SK-N-SH treated with all-trans-retinoic acid at 6 μM for 48 hours (cell line): ENCODE data around the gene FGF11.

Experiments used
- ATAC-seq: fragments of 200-7000 bp; cut with Tn5 transposase; 3 replicates; pipeline ENCODE4 v1.9.1; 2020; ENCODE audit warnings: mild to moderate bottlenecking, moderate library complexity
- BACH2 ChIP-seq: fragments of 250-450 bp; sonication (Bioruptor Pico); IDR thresholded peaks from 2 replicates; pipeline ENCODE4 v1.9.0; 2021; ENCODE audit warnings: mild to moderate bottlenecking, borderline replicate concordance
- CSDC2 ChIP-seq: fragments of 250-450 bp; sonication (Bioruptor Pico); IDR thresholded peaks from 2 replicates; pipeline ENCODE4 v1.5.0; 2020; ENCODE audit warnings: mild to moderate bottlenecking, moderate library complexity
- ISL1 ChIP-seq: fragments of 250-450 bp; sonication (Bioruptor Pico); IDR thresholded peaks from 2 replicates; pipeline ENCODE4 v2.1.2; 2022; ENCODE audit warnings: mild to moderate bottlenecking, moderate library complexity
- OSR1 ChIP-seq: fragments of 250-450 bp; sonication (Bioruptor Pico); IDR thresholded peaks from 2 replicates; pipeline ENCODE4 v1.8.0; 2022; ENCODE audit warnings: moderate library complexity, mild to moderate bottlenecking, inconsistent platforms
- PPARA ChIP-seq: fragments of 250-450 bp; sonication (Bioruptor Pico); IDR thresholded peaks from 2 replicates; pipeline ENCODE4 v1.5.0; 2020; ENCODE audit warnings: mild to moderate bottlenecking, borderline replicate concordance
- RARB ChIP-seq: fragments of 250-450 bp; sonication (Bioruptor Pico); IDR thresholded peaks from 2 replicates; pipeline ENCODE4 v1.8.0; 2021; ENCODE audit warnings: mild to moderate bottlenecking, moderate library complexity
- TCF4 ChIP-seq: fragments of 250-450 bp; sonication (Bioruptor Pico); IDR thresholded peaks from 2 replicates; pipeline ENCODE4 v1.8.0; 2021; ENCODE audit warnings: mild to moderate bottlenecking, moderate library complexity, borderline replicate concordance
- TOX ChIP-seq: fragments of 250-450 bp; sonication (Bioruptor Pico); IDR thresholded peaks from 2 replicates; pipeline ENCODE4 v1.8.0; 2021; ENCODE audit warnings: mild to moderate bottlenecking, moderate library complexity, borderline replicate concordance
- ZC3H10 ChIP-seq: fragments of 250-450 bp; sonication (Bioruptor Pico); IDR thresholded peaks from 2 replicates; pipeline ENCODE4 v1.5.1; 2021; ENCODE audit warnings: mild to moderate bottlenecking, moderate library complexity
- ZFP3 ChIP-seq: fragments of 250-450 bp; sonication (Bioruptor Pico); IDR thresholded peaks from 2 replicates; pipeline ENCODE4 v1.5.0; 2020; ENCODE audit warnings: mild to moderate bottlenecking, moderate library complexity
- ZFP30 ChIP-seq: fragments of 450-650 bp; formaldehyde crosslinking; IDR thresholded peaks from 2 replicates; pipeline ENCODE4 v1.5.0; 2022; ENCODE audit warnings: mild to moderate bottlenecking, moderate library complexity
- ZNF70 ChIP-seq: fragments of 450-650 bp; formaldehyde crosslinking; IDR thresholded peaks from 2 replicates; pipeline ENCODE4 v1.5.0; 2020; ENCODE audit warnings: mild to moderate bottlenecking, moderate library complexity
- ZNF8 ChIP-seq: fragments of 450-650 bp; formaldehyde crosslinking; IDR thresholded peaks from 2 replicates; pipeline ENCODE4 v1.5.0; 2020; ENCODE audit warnings: mild to moderate bottlenecking, moderate library complexity
- TF ChIP-seq, protein P1 (sequence below): fragments of 250-450 bp; sonication (Bioruptor Pico); IDR thresholded peaks from 2 replicates; pipeline ENCODE4 v1.8.0; 2021; ENCODE audit warnings: low read depth, mild to moderate bottlenecking, moderate library complexity, borderline replicate concordance
- TF ChIP-seq, protein P2 (sequence below): fragments of 250-450 bp; sonication (Bioruptor Pico); IDR thresholded peaks from 2 replicates; pipeline ENCODE4 v1.5.0; 2020; ENCODE audit warnings: mild to moderate bottlenecking, moderate library complexity
- TF ChIP-seq, protein P3 (sequence below): fragments of 250-450 bp; sonication (Bioruptor Pico); IDR thresholded peaks from 2 replicates; pipeline ENCODE4 v1.8.0; 2020; ENCODE audit warnings: mild to moderate bottlenecking, moderate library complexity, borderline replicate concordance

Gene FGF11

DNA sequence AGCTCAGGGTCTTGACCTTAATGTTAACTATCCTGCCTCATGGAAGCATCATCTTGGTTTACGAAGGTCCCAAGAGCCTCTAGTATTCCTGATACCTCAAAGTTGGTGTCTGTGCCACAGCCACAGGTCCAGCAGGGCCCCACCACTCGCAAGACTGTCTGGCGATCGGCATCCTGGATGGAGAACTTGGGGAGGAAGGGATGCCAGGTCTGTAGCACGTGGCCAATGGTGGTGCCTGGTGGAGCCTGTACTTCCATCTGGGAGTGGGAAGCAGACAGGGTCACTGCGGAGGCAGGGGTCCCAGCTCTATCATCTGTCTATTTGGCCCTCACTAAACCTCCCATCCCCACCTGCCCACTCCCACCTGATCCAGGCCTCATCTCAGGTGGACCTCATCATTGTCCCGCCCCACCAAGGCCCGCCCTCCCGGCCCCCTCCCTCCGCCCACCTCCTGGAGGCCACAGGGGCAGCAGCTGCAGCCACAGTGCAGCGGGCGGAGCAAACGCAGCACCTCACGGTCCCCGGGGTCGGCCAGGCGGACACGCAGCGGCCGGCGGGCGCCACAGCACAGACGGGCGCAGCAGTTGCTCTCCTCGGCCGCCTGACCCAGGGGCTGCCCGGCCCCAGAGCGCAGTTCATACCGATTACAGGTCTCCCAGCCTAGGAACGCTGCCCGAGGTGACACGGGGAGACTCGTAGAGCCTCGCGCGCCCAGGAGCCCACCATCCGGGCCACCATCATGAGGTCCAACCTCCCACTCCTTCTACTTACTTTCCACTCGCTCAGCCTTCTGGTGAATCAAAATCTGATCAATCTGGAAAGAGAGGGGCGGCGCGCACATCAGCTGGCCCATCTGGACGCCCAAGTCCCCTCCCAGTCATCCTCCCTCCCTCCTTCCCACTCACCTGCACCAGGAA, 46.4 kb upstream of the FGF11 start:
- TF ChIP-seq OSR1 (CRISPR knock-in tag), result no peak
- TF ChIP-seq, protein P1, sequence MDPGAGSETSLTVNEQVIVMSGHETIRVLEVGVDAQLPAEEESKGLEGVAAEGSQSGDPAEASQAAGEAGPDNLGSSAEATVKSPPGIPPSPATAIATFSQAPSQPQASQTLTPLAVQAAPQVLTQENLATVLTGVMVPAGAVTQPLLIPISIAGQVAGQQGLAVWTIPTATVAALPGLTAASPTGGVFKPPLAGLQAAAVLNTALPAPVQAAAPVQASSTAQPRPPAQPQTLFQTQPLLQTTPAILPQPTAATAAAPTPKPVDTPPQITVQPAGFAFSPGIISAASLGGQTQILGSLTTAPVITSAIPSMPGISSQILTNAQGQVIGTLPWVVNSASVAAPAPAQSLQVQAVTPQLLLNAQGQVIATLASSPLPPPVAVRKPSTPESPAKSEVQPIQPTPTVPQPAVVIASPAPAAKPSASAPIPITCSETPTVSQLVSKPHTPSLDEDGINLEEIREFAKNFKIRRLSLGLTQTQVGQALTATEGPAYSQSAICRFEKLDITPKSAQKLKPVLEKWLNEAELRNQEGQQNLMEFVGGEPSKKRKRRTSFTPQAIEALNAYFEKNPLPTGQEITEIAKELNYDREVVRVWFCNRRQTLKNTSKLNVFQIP, result no peak
- no peak for TF ChIP-seq BACH2 (CRISPR knock-in tag)
- no peak for TF ChIP-seq TCF4 (CRISPR knock-in tag)
- no peak for TF ChIP-seq RARB (CRISPR knock-in tag)
- TF ChIP-seq PPARA (CRISPR knock-in tag), result no peak
- TF ChIP-seq, protein P2, sequence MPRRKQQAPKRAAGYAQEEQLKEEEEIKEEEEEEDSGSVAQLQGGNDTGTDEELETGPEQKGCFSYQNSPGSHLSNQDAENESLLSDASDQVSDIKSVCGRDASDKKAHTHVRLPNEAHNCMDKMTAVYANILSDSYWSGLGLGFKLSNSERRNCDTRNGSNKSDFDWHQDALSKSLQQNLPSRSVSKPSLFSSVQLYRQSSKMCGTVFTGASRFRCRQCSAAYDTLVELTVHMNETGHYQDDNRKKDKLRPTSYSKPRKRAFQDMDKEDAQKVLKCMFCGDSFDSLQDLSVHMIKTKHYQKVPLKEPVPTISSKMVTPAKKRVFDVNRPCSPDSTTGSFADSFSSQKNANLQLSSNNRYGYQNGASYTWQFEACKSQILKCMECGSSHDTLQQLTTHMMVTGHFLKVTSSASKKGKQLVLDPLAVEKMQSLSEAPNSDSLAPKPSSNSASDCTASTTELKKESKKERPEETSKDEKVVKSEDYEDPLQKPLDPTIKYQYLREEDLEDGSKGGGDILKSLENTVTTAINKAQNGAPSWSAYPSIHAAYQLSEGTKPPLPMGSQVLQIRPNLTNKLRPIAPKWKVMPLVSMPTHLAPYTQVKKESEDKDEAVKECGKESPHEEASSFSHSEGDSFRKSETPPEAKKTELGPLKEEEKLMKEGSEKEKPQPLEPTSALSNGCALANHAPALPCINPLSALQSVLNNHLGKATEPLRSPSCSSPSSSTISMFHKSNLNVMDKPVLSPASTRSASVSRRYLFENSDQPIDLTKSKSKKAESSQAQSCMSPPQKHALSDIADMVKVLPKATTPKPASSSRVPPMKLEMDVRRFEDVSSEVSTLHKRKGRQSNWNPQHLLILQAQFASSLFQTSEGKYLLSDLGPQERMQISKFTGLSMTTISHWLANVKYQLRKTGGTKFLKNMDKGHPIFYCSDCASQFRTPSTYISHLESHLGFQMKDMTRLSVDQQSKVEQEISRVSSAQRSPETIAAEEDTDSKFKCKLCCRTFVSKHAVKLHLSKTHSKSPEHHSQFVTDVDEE, result no peak
- no peak for TF ChIP-seq ZNF8 (CRISPR knock-in tag)
- no peak for TF ChIP-seq TOX (CRISPR knock-in tag)
- no peak for TF ChIP-seq CSDC2
- no peak for ATAC-seq

DNA sequence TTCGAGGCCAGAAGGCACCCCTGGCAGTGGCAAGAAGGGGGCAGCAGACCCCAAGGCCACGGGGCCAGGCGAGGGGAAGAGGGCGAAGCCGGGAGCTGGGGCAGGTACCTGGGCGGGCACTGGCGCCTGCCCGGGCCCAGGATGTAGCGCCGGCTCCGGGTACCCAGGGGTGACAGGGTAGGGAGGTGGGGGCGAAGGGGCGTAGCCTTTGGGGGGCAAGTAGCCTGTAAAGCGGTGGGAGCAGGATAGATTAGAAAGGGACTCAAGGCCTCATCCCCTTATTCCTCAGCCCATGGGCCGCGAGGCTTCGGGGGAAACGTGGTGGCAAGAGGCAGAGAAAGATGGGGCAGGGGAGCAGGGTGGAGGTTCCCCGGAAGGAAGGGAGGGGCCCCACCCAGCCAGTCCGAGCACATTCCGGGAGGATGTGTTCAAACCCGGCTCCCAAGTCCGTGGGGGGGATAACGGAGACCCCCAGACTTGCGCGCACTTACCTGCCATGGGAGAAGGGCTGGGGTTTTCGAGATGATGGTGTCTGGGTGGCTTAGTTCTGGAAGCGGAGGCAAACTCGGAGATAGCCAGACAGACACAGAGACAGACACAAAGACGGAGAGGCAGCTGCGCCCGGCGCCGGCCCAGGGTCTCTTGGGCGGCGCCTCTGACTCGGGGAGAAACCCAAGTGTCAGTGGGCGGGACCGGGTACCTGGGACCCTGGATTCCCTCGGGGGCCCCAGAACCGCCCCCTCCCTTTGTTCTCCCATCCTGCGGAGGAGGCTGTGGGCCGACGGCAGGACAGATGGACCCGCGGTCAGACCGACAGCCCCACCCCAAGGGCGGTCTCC, 45.5 kb upstream of the FGF11 start:
- peak; percentile 49 for ATAC-seq
- TF ChIP-seq, protein P2, result no peak
- no peak for TF ChIP-seq ZNF70 (CRISPR knock-in tag)
- TF ChIP-seq, protein P3, sequence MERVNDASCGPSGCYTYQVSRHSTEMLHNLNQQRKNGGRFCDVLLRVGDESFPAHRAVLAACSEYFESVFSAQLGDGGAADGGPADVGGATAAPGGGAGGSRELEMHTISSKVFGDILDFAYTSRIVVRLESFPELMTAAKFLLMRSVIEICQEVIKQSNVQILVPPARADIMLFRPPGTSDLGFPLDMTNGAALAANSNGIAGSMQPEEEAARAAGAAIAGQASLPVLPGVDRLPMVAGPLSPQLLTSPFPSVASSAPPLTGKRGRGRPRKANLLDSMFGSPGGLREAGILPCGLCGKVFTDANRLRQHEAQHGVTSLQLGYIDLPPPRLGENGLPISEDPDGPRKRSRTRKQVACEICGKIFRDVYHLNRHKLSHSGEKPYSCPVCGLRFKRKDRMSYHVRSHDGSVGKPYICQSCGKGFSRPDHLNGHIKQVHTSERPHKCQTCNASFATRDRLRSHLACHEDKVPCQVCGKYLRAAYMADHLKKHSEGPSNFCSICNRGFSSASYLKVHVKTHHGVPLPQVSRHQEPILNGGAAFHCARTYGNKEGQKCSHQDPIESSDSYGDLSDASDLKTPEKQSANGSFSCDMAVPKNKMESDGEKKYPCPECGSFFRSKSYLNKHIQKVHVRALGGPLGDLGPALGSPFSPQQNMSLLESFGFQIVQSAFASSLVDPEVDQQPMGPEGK (CRISPR knock-in tag), result no peak
- no peak for TF ChIP-seq TOX (CRISPR knock-in tag)
- no peak for TF ChIP-seq TCF4 (CRISPR knock-in tag)
- TF ChIP-seq ZNF8 (CRISPR knock-in tag), result no peak
- no peak for TF ChIP-seq ZC3H10 (CRISPR knock-in tag)
- TF ChIP-seq, protein P1, result no peak
- no peak for TF ChIP-seq ZFP30 (CRISPR knock-in tag)
- TF ChIP-seq CSDC2, result no peak
- TF ChIP-seq BACH2 (CRISPR knock-in tag), result no peak
- no peak for TF ChIP-seq ZFP3 (CRISPR knock-in tag)
- no peak for TF ChIP-seq ISL1 (CRISPR knock-in tag)
- no peak for TF ChIP-seq RARB (CRISPR knock-in tag)
